EH (cell line): ENCODE results near the gene CRYZ.
"Not testable (repeated sequence)": the region's sequence is repeated elsewhere in the genome, so short reads cannot be mapped to it uniquely, and the experiment has no call there.

ENCODE experiments used
- DNase-seq: peaks from one replicate; pipeline ENCODE4 v3.0.0-alpha.2; 2015; ENCODE audit warnings: low read depth

CRYZ gene

DNA sequence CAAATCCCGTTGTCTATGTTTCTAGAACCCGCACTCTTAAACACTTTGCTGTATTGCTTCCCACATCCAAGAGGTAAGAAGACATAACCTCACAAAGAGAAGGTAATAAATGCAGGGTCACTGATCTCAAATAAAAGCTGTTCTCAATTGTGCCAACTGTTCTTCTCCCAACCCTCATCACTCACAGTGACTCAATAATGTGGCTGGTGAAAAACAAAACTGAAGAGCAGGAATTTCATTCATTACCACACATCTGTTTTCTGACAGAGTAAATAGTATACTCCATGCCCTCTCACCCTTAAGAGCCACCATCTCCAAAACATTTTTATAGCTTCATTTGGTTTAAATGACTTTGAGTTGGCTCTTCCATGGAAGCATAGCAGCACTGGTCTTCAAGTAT lies 53.0 kb downstream of the CRYZ start:
- DNase-seq, result no peak

DNA sequence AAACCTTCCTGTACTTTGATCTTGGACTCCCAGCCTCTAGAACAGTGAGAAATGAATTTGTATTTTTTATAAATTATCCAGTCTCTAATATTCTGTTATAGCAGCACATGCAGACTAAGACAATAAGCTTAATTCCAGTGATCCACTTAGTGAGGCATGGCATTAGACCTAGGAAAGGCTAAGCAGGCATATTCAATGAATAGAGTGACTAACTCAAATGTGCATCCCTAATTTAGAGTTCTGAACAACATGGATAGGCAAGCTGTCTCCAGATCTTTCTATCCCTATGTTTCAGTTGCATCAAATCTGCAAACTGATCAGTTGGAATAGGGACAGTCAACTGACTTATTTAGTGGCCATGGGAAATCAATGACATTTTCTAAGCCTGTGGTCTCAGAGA lies 54.9 kb downstream of the CRYZ start:
- DNase-seq, result no peak

DNA sequence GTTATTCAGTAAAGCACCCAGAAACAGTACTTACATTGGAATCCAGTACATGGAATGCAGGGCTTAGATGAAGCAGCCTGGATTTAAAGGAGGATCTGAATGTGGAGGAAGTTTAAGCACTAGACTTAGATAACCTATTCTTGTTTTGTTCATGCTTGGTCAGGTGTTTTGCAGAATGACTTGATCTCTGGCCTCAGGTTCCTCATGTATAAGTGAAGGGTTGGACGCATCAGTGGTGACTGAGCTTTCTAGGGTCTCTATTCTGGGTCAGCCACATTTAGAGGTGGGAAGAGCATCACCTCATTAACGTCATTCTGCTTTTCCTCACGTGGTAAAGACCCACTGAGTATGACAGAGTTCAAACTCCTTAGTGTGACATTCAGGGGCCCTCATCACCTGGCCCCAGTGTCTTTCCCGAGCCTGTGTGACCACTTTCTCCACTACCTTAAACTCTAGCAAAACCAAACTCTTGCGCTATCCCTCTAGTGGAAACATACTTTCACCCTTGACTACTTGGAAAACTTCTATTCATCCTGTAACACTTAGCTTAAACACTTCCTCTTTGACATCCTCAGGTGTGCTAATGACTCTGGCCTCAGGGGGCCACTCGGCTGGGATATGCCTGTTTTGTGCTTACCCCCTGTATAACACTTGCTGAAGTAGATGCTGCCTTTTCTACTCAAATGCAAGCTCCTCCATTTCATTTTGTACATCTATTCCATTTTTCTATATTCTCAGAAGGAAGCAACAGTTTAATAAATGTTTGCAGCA lies 58.4 kb downstream of the CRYZ start:
- no peak for DNase-seq

DNA sequence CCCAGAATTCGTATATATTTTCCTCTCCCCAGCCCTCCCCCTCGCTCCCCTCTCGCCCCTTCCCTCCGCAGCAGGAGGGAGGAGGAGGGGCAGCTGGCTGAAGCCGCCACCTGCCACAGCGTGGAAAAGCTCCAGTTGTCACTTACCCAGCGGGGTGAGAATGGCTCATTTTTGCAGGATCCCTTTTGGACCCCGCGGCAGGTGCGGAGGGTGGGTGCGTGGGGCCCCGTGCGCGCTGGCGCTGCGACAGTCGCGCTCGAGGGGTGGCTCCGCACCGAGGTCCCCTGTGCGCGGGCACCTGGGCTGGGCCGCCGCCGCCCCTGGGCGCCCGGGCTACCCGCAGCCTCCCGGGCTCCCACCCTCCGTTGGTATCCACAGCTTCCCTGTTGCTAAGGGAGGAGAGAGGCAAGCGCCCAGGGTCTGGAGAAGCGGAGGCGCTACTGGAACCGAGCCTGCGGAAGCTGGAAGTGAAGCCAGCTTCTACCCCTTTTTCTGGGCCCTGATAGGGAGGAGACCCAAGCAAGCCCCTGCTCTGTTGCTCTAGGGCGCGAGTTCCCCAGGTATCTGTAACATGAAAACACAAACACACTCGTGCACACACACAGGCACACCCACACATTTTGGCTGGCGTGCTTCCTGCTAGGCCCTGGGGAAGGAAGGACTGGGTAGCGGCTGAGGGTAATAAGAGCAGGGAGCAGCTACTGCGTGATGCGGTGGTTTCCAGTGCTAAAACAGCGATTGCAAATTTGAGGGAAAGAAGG lies 59.3 kb downstream of the CRYZ start, which contains the start of gene ERICH3:
Gene ERICH3, minus strand, starts transcription at position 442 of the 761 bp plus-strand sequence. Its CDS starts 273 bp downstream, at position 169.
- no peak for DNase-seq

DNA sequence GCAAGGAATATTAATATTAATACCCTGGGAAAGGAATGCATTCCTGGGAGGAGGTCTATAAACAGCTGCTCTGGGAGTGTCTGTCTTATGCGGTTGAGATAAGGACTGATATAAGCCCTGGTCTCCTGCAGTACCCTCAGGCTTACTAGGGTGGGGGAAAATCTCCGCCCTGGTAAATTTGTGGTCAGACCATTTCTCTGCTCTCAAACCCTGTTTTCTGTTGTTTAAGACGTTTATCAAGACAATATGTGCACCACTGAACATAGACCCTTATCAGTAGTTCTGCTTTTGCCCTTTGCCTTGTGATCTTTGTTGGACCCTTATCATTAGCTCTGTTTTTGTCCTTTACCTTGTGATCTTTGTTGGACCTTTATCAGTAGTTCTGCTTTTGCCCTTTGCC lies 62.0 kb downstream of the CRYZ start:
- not testable (repeated sequence) for DNase-seq
